Mucosa of descending colon (tissue), 3 donors: ENCODE results near the gene RNF111. TPM values are rescaled to one million over a fixed set of nuclear protein-coding genes. Genes with fewer than 3 reads are reported as not detected.

Source experiments
- ATAC-seq: fragments of 200-7000 bp; cut with Tn5 transposase; one replicate; pipeline ENCODE4 v1.9.1; 2020; ENCODE audit warnings: mild to moderate bottlenecking, moderate library complexity
- DNase-seq, 3 donors: peaks; one replicate each; pipeline ENCODE4 v3.0.0-alpha.2; 2020
- H3K36me3 ChIP-seq: fragments of 200-600 bp; one replicate; pipeline ENCODE4 v1.8.0; 2021; ENCODE audit warnings: low read depth, mild to moderate bottlenecking
- H3K4me1 ChIP-seq: fragments of 200-600 bp; one replicate; pipeline ENCODE4 v1.8.0; 2021; ENCODE audit warnings: low read depth, mild to moderate bottlenecking
- H3K4me3 ChIP-seq: fragments of 200-600 bp; one replicate; pipeline ENCODE4 v1.8.0; 2021; ENCODE audit warnings: mild to moderate bottlenecking
- H3K9me3 ChIP-seq: fragments of 200-600 bp; one replicate; pipeline ENCODE4 v1.8.0; 2021; ENCODE audit warnings: mild to moderate bottlenecking
- CTCF ChIP-seq: fragments of 200-600 bp; IDR thresholded peaks from one replicate; pipeline ENCODE4 v1.8.0; 2022; ENCODE audit warnings: antibody characterized with exemption, mild to moderate bottlenecking
- intact Hi-C, 2 donors: fragments of 100-400 bp; cut with DNase I in 1 of 2; cut with micrococcal nuclease in 1 of 2; formaldehyde crosslinking; loops; one replicate each; pipeline versions ENCODE4 v1.11.0 to v1.11.1; 2022; cut with DNase I, micrococcal nuclease
- total RNA-seq, 3 donors: library from RNA; stranded (reverse); fragmentation: NEBNext Ultra II Directional in 2 of 3; extraction: Animal tissue kit (Norgen Biotek cat#: 25700) in 2 of 3; gene quantifications; one replicate each; pipeline versions ENCODE4 v1.2.1 to v1.2.4, GENCODE V29; 2021 to 2023
- donor health status: DM: no; HTN: no; CAD: no; lungs with moderate emphysema.
- donor health status: DM: no; HTN: no; CAD: no.
- donor health status: DM: no; HTN: yes; CAD: no.

The RNF111 gene
- total RNA-seq, 3 donors from 2014 or later = 25.7 to 39.6 (median 37.8) TPM

- DNase-seq (no peak), ATAC-seq (no peak)
- no peak overlapping the region for H3K4me3 ChIP-seq
- no peaks in the 10 kb centered on the region for H3K4me1 ChIP-seq
- H3K36me3 ChIP-seq = no peaks in the 10 kb centered on the region
- intact Hi-C loops = no loop called here
- no peak for TF ChIP-seq CTCF
- no peaks in the 10 kb centered on the region for H3K9me3 ChIP-seq
Observed at GRCh38 chr15:59001946-59002345, 14.5 kb downstream of the RNF111 start.

GRCh38 chr15:59002418-59002859 lies 15.0 kb downstream of the RNF111 start:
- Histone ChIP-seq H3K36me3 (no peaks in the 10 kb centered on the region), H3K4me1 (no peaks in the 10 kb centered on the region), H3K9me3 (no peaks in the 10 kb centered on the region), H3K4me3 (no peak overlapping the region)
- intact Hi-C loops = no loop called here
- no peak for DNase-seq
- no peak for TF ChIP-seq CTCF
- peak; percentile 23 for ATAC-seq

- no peak for DNase-seq
- Histone ChIP-seq H3K36me3 (no peaks in the 10 kb centered on the region), H3K4me1 (no peaks in the 10 kb centered on the region), H3K9me3 (no peaks in the 10 kb centered on the region), H3K4me3 (no peak overlapping the region)
- intact Hi-C loops = no loop called here
- TF ChIP-seq CTCF = no peak
- no peak for ATAC-seq
Observed at GRCh38 chr15:59005579-59005978, 18.1 kb downstream of the RNF111 start.

- H3K4me3 ChIP-seq = no peak overlapping the region
- TF ChIP-seq CTCF = no peak
Observed at GRCh38 chr15:59008086-59008485, 20.6 kb downstream of the RNF111 start.

GRCh38 chr15:59011262-59011952 lies 23.9 kb downstream of the RNF111 start:
- Histone ChIP-seq H3K4me3 (no peak overlapping the region), H3K9me3 (no peaks in the 10 kb centered on the region), H3K36me3 (no peaks in the 10 kb centered on the region), H3K4me1 (no peaks in the 10 kb centered on the region)
- intact Hi-C loops = no loop called here
- ATAC-seq (no peak), DNase-seq (no peak)
- no peak for TF ChIP-seq CTCF

More at GRCh38 chr15:59008086-59008485, 20.6 kb downstream of the RNF111 start:
- Histone ChIP-seq H3K36me3 (no peaks in the 10 kb centered on the region), H3K9me3 (no peaks in the 10 kb centered on the region), H3K4me1 (no peaks in the 10 kb centered on the region)
- DNase-seq (no peak), ATAC-seq (no peak)
- intact Hi-C loops = no loop called here
